GM12801 (cell line): Measurements from ENCODE around the gene KCNK4.

ENCODE experiments used
- TF ChIP-seq, protein P1 (sequence below): IDR thresholded peaks from one replicate; pipeline ENCODE4 v1.5.1; 2011; ENCODE audit warnings: control low read depth; ENCODE audit not compliant: insufficient read length; ENCODE audit errors: extremely low read depth

KCNK4 gene

GRCh38 chr11:64267207-64267945, 23.7 kb upstream of the KCNK4 start:
- TF ChIP-seq, protein P1, sequence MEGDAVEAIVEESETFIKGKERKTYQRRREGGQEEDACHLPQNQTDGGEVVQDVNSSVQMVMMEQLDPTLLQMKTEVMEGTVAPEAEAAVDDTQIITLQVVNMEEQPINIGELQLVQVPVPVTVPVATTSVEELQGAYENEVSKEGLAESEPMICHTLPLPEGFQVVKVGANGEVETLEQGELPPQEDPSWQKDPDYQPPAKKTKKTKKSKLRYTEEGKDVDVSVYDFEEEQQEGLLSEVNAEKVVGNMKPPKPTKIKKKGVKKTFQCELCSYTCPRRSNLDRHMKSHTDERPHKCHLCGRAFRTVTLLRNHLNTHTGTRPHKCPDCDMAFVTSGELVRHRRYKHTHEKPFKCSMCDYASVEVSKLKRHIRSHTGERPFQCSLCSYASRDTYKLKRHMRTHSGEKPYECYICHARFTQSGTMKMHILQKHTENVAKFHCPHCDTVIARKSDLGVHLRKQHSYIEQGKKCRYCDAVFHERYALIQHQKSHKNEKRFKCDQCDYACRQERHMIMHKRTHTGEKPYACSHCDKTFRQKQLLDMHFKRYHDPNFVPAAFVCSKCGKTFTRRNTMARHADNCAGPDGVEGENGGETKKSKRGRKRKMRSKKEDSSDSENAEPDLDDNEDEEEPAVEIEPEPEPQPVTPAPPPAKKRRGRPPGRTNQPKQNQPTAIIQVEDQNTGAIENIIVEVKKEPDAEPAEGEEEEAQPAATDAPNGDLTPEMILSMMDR: no peak

DNA sequence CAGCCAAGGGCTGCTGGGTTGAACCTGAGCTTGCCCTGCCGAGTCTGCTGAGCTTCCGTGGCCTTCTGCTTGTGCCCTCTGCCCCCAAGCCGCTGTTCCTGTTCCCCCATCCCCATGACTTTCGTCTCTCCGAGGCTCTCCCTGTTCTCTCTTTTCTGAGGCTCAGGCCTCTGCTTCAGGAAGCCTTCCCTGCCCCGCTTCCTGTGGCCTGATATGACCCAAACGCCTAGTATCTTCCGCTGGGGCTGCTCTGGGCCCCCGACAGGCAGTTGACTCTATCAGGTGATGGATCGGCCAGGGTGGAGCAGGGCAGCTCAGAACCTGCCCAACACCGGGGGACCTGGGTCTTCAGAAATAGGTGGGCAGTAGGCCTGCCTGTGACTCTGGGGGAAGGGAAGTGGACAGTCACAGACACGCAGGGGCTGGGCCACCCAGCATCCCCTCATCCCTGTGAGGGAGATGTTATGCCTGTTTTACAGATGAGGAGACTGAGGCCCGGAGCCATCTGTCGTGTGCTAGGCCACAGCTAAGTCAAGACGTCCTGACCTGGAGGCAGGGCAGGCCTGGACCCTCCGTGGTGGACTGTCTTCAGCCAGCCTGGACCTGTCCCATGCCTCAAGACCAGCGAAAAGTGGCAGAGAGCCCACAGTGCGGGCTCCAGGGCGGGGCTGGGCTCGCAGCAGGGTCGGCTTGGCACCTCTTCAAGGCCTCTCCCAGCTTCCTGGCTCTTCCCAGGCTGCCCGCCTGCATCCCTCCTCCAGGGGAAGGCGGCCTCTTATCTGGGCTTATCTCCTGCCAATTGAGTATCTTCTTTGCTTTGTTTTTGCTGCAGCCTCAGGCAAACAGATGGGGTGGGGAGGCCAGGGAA, 22.8 kb upstream of the KCNK4 start:
- TF ChIP-seq, protein P1: no peak

DNA sequence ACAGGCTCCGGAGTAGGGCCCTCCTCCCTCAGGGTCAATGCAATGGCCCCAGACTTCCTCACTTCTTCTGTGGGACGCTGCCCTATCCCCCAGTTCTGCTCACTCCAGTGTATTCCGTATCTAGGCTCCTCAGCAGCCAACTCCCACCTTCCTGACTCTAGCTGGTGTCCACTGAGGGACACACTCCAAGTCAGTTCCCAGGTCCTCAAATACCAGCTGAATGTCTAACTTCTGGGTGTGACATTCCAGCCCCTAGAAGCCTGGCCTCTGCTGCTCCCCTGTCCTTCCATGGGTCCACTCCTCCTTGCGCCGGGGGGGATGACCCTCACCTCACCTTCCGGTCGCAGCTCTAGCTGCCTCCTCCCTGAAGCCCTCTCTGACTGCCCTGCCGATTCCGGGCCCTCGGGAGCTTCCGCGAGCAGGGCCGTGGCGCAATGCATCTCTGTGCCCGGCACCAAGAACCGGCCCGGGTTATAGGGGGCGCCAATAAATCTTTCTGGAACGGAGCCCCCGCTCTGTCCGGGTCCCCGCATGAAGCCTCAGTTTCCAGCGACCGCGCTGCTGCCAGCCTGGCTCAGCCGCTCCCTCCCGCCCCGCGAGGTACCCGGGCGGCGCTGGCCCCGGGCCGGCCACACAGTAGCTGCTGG, 22.1 kb upstream of the KCNK4 start:
- TF ChIP-seq, protein P1: no peak

GRCh38 chr11:64269540-64270220, 21.4 kb upstream of the KCNK4 start:
- TF ChIP-seq, protein P1: no peak

- TF ChIP-seq, protein P1: no peak
Measured at GRCh38 chr11:64275031-64275800, 15.9 kb upstream of the KCNK4 start.

DNA sequence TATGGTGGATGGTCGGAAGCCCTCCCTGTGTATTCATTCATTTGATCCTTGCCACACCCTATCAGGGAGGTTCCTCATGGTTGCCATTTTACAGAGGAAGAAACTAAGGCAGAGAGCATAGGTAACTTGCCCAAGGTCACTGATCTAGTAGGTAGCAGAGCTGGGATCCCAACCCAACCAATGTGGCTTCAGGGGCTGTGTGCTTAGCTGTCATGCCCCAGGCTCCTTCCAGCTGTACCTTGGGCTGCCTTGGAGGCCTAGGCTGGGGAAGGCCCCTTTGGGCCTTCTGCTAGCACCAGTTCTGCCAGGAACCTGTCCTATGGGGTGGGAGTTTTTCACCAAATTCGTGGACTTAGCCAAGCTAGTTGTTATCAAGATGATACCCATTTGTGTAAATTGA, 15.3 kb upstream of the KCNK4 start:
- TF ChIP-seq, protein P1: no peak
